ENCODE data around the gene BRK1. TPM values are rescaled to one million over a fixed set of nuclear protein-coding genes. Genes with fewer than 3 reads are reported as not detected.

BRK1 gene
- total and polyA plus RNA-seq, 9 of the 15 experiments (the other 6 are each of a cell fraction or from before 2014, with no cell fraction given): 105 to 634 (median 250) TPM

- no peak for TF ChIP-seq YY1 (IDR thresholded peaks at IDR 0.05; ENCODE audit: borderline replicate concordance in 1 of 3, control insufficient read depth in 1 of 3, extremely low read depth in 1 of 3, insufficient read depth in 3 of 3, insufficient read length in 1 of 3, insufficient replicate concordance in 2 of 3, low read depth in 1 of 3, low read length in 2 of 3)
- no peak for TF ChIP-seq ZNF609 (CRISPR knock-in tag; IDR thresholded peaks at IDR 0.05; ENCODE audit: borderline replicate concordance)
- peak in 1 of 2 experiments; percentile 56; a peak in 1 of 4 replicates for TF ChIP-seq HDAC1 (IDR thresholded peaks at IDR 0.05)
- TF ChIP-seq TCF3 (CRISPR knock-in tag; IDR thresholded peaks at IDR 0.05): no peak
- TF ChIP-seq CUX1 (CRISPR knock-in tag; IDR thresholded peaks at IDR 0.05): no peak
- peak; percentile 31; the same call in 1 of the 2 replicates for TF ChIP-seq SUPT5H (IDR thresholded peaks at IDR 0.05)
- TF ChIP-seq ZNF592 (IDR thresholded peaks at IDR 0.05): peak; percentile 20; the same call in 1 of the 2 replicates
- no peak for TF ChIP-seq HDAC8 (tag; IDR thresholded peaks at IDR 0.05)
- no peak for TF ChIP-seq RBM17 (IDR thresholded peaks at IDR 0.05; ENCODE audit: borderline replicate concordance, low read depth, low read length)
- no peak for TF ChIP-seq ZNF224 (CRISPR knock-in tag; IDR thresholded peaks at IDR 0.05)
Observed at GRCh38 chr3:10142707-10143560, 27.5 kb downstream of the BRK1 start (continued).

Measured in K562 (cell line).